Ovary (tissue), 9 donors: ENCODE measurements around the gene HTRA2. TPM values are rescaled to one million over a fixed set of nuclear protein-coding genes. Genes with fewer than 3 reads are reported as not detected.

Experiments
- DNase-seq, 5 donors: peaks; one replicate each; pipeline ENCODE4 v3.0.0-alpha.2; 2019 to 2020
- H3K27ac ChIP-seq, 2 donors: fragments of 200-600 bp; one replicate each; pipeline versions ENCODE4 v1.5.1 to v1.8.0; 2019 to 2022
- H3K27me3 ChIP-seq: fragments of 200-600 bp; one replicate; pipeline ENCODE4 v1.8.0; 2022
- H3K36me3 ChIP-seq: fragments of 200-600 bp; sonication (generic); one replicate; pipeline ENCODE4 v1.5.1; 2019
- H3K4me1 ChIP-seq: one replicate; pipeline ENCODE4 v1.8.1; 2013; ENCODE audit warnings: mild to moderate bottlenecking, moderate library complexity; ENCODE audit not compliant: insufficient read depth
- H3K4me3 ChIP-seq: fragments of 200-600 bp; sonication (generic); one replicate; pipeline ENCODE4 v1.5.1; 2017
- H3K9me3 ChIP-seq, 2 donors: fragments of 200-600 bp in 1 of 2; sonication (generic) in 1 of 2; one replicate each; pipeline versions ENCODE4 v1.5.1 to v1.8.1; 2013 to 2019; ENCODE audit warnings: mild to moderate bottlenecking in 1 of 2, moderate library complexity in 1 of 2
- CTCF ChIP-seq, 3 donors: fragments of 450-650 bp in 2 of 3; fragments of 200-600 bp in 1 of 3; IDR thresholded peaks; one replicate each; pipeline versions ENCODE4 v1.5.1 to v1.8.0; 2016 to 2022; ENCODE audit warnings: antibody characterized with exemption in 3 of 3, mild to moderate bottlenecking in 1 of 3
- EP300 ChIP-seq: sonication (generic); formaldehyde crosslinking; IDR thresholded peaks from one replicate; pipeline ENCODE4 v1.6.1; 2017; ENCODE audit warnings: antibody characterized with exemption
- POLR2A ChIP-seq: fragments of 450-650 bp; IDR thresholded peaks from one replicate; pipeline ENCODE4 v1.6.1; 2017; ENCODE audit warnings: antibody characterized with exemption, mild to moderate bottlenecking, moderate library complexity
- WGBS, 3 donors: extraction: QIAGEN DNeasy Blood & Tissue Kit in 1 of 3; methylation state at CpG; one replicate each; pipeline versions ENCODE4 v1.1.5 to v1.1.7; 2013 to 2017; 5-methylcytosine and 5-hydroxymethylcytosine counted together
- intact Hi-C, 4 donors: fragments of 100-400 bp; cut with DNase I; formaldehyde crosslinking; loops; one replicate each; pipeline versions ENCODE4 v1.11.0 to v1.15.1; 2022 to 2023
- polyA plus RNA-seq, 2 donors: library from polyadenylated mRNA; stranded (reverse); fragments of 200-250 nt in 1 of 2; fragments of 350-450 nt in 1 of 2; fragmentation: Illumina TruSeq in 1 of 2; extraction: RNeasy Lipid Tissue Mini Kit (QIAGEN cat#74804) in 1 of 2; gene quantifications; one replicate each; pipeline ENCODE4 v1.2.3, GENCODE V29; 2013 to 2014
- total RNA-seq, 7 donors: library from RNA; depleted of rRNA in 2 of 7; stranded (reverse); fragments of >200 nt in 2 of 7; fragmentation: NEBNext Ultra II Directional in 3 of 7; extraction: Animal tissue kit (Norgen Biotek cat#: 25700) in 3 of 7; gene quantifications; one replicate each; pipeline versions ENCODE4 v1.1.0 to v1.2.4, GENCODE V29; 2016 to 2023
- donor health status: DM: no; HTN: no; CAD: no; lungs with moderate emphysema.
- donor health status: DM: no; HTN: no; CAD: no.
- donor health status: Bipolar disorder and iron deficiency.
- donor health status: DM: yes; HTN: yes; CAD: no.
- donor health status: DM: no; HTN: no; CAD: no.
- donor health status: DM: yes; HTN: yes; CAD: no.

The HTRA2 gene
- total and polyA plus RNA-seq, 9 donors: 28.7 to 47.6 (median 36.9) TPM

DNA sequence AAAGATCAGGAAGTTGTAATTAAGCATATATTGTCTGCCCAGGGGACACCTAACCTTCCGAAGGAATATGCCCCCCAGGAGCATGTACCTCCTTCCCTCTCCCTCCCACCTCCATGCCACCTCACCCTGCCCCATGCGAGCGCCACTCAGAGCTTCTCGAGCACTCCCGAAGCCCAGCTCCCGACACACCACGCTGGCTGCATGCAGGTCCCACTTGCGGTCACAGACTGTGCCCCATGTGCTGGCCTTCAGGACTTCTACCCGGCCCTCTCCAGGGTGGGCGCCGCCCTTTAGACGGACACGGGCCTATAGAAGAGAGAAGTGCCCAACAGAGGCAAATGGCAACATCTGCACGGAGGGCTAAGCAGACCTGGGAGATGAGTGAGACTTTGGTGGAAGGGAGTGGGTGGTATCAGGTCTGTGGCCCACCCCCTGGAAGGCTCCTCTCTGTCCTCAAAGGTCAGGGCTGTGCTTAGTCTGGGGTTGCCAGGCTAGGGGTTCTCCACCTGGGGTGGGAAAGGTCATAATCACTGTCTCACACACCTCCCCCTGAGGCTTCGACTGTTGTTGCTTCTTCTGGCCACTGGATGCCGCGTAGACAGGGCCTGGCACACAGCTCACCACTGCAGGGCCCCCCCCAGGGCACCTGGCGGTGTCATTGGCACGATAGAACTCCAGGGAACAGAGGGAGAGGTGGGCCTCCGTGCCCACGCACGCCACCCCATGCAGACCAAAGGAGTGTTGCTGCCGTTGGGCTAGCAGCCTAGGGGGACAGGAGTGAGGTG is 6.6 kb downstream of the HTRA2 start:
- no peaks in the 10 kb centered on the region for H3K4me1 ChIP-seq
- WGBS, 3 donors: 82 to 88% (median 83%) methylated on average over 23 of the region's 23 CpGs
- intact Hi-C loops: no loop called here

GRCh38 chr2:74537140-74537539 is 7.4 kb downstream of the HTRA2 start:
- intact Hi-C loops: no loop called here
- H3K27me3 ChIP-seq: no peaks in the 10 kb centered on the region
- WGBS, 3 donors: 68 to 78% (median 74%) methylated on average over 4 of the region's 4 CpGs
- no peak for DNase-seq
- no peaks in the 10 kb centered on the region for H3K9me3 ChIP-seq
- H3K4me3 ChIP-seq: no peak overlapping the region
- H3K27ac ChIP-seq: no peak overlapping the region
- H3K4me1 ChIP-seq: no peaks in the 10 kb centered on the region
- no peak for TF ChIP-seq CTCF (IDR thresholded peaks at IDR 0.05)
- TF ChIP-seq POLR2A: no peak
- TF ChIP-seq EP300: no peak
- no peaks in the 10 kb centered on the region for H3K36me3 ChIP-seq

More for the DNA sequence above, 6.6 kb downstream of the HTRA2 start:
- Histone ChIP-seq H3K27ac (no peak overlapping the region), H3K27me3 (no peaks in the 10 kb centered on the region), H3K4me3 (no peak overlapping the region), H3K36me3 (no peaks in the 10 kb centered on the region), H3K9me3 (no peaks in the 10 kb centered on the region)
- no peak for TF ChIP-seq CTCF (IDR thresholded peaks at IDR 0.05)
- no peak for TF ChIP-seq EP300
- TF ChIP-seq POLR2A: no peak
- no peak for DNase-seq

- Histone ChIP-seq H3K4me1 (no peaks in the 10 kb centered on the region), H3K4me3 (no peak overlapping the region), H3K27ac (no peak overlapping the region), H3K36me3 (no peaks in the 10 kb centered on the region), H3K27me3 (no peaks in the 10 kb centered on the region), H3K9me3 (no peaks in the 10 kb centered on the region)
- WGBS, 3 donors: 78 to 84% (median 82%) methylated on average over 7 of the region's 7 CpGs
- no peak for DNase-seq
- intact Hi-C loops: no loop called here
- TF ChIP-seq CTCF (IDR thresholded peaks at IDR 0.05): no peak
- no peak for TF ChIP-seq POLR2A
- no peak for TF ChIP-seq EP300
Measured at GRCh38 chr2:74538881-74539339, 9.2 kb downstream of the HTRA2 start.

- Histone ChIP-seq H3K27me3 (no peaks in the 10 kb centered on the region), H3K4me3 (no peak overlapping the region), H3K9me3 (no peaks in the 10 kb centered on the region), H3K27ac (no peak overlapping the region), H3K36me3 (no peaks in the 10 kb centered on the region), H3K4me1 (no peaks in the 10 kb centered on the region)
- no peak for DNase-seq
- WGBS, 3 donors: 62 to 83% (median 72%) methylated on average over 5 of the region's 5 CpGs
- intact Hi-C loops: no loop called here
- TF ChIP-seq CTCF (IDR thresholded peaks at IDR 0.05) (no peak), EP300 (no peak), POLR2A (no peak)
Measured at GRCh38 chr2:74540291-74540690, 10.6 kb downstream of the HTRA2 start.
